SK-N-SH (cell line): ENCODE data around the gene MTTP.

Source experiments
- EP300 ChIP-seq, 2 experiments: IDR thresholded peaks; 2 replicates each; pipeline versions ENCODE4 v1.4.0 to v1.6.1; 2012; ENCODE audit warnings: borderline replicate concordance in 1 of 2, low read depth in 1 of 2, low read length in 1 of 2
- EZH2phosphoT487 ChIP-seq: fragments of 200-600 bp; sonication (generic); IDR thresholded peaks from 2 replicates; pipeline ENCODE4 v1.6.1; 2017; ENCODE audit warnings: low read depth, mixed run types, mild to moderate bottlenecking, antibody characterized with exemption, moderate library complexity, borderline replicate concordance
- FOXM1 ChIP-seq: IDR thresholded peaks from 2 replicates; pipeline ENCODE4 v1.4.0; 2012; ENCODE audit warnings: low read depth, mild to moderate bottlenecking
- GABPA ChIP-seq: IDR thresholded peaks from 2 replicates; pipeline ENCODE4 v1.4.0; 2012; ENCODE audit warnings: low read depth, mild to moderate bottlenecking
- NFIC ChIP-seq: IDR thresholded peaks from 2 replicates; pipeline ENCODE4 v1.4.0; 2012; ENCODE audit warnings: borderline replicate concordance
- NRF1 ChIP-seq: IDR thresholded peaks from 2 replicates; pipeline ENCODE4 v1.6.1; 2012; ENCODE audit warnings: low read depth, mild to moderate bottlenecking, low read length
- POLR2AphosphoS5 ChIP-seq: IDR thresholded peaks from 2 replicates; pipeline ENCODE4 v1.6.1; 2012; ENCODE audit warnings: low read depth, low read length
- RAD21 ChIP-seq: IDR thresholded peaks from 2 replicates; pipeline ENCODE4 v1.6.1; 2012; ENCODE audit warnings: mild to moderate bottlenecking, low read length
- RFX5 ChIP-seq: IDR thresholded peaks from 2 replicates; pipeline ENCODE4 v1.6.1; 2012; ENCODE audit warnings: mild to moderate bottlenecking, improper control_type of control experiment, low read length
- SIN3A ChIP-seq: IDR thresholded peaks from 2 replicates; pipeline ENCODE4 v1.6.1; 2012; ENCODE audit warnings: low read depth, mild to moderate bottlenecking, low read length, moderate library complexity, borderline replicate concordance
- SMC3 ChIP-seq: IDR thresholded peaks from 2 replicates; pipeline ENCODE4 v1.6.1; 2012; ENCODE audit warnings: low read depth, low read length, improper control_type of control experiment
- TAF1 ChIP-seq: IDR thresholded peaks from 2 replicates; pipeline ENCODE4 v1.6.1; 2012; ENCODE audit warnings: low read depth, mild to moderate bottlenecking, low read length, moderate library complexity, borderline replicate concordance
- TF ChIP-seq, protein P1 (sequence below): IDR thresholded peaks from 2 replicates; pipeline ENCODE4 v1.4.0; 2012; ENCODE audit warnings: low read depth
- TF ChIP-seq, protein P2 (sequence below): fragments of 200-600 bp; sonication (generic); IDR thresholded peaks from 2 replicates; pipeline ENCODE4 v1.6.1; 2017; ENCODE audit warnings: antibody characterized with exemption, mild to moderate bottlenecking, moderate library complexity

DNA sequence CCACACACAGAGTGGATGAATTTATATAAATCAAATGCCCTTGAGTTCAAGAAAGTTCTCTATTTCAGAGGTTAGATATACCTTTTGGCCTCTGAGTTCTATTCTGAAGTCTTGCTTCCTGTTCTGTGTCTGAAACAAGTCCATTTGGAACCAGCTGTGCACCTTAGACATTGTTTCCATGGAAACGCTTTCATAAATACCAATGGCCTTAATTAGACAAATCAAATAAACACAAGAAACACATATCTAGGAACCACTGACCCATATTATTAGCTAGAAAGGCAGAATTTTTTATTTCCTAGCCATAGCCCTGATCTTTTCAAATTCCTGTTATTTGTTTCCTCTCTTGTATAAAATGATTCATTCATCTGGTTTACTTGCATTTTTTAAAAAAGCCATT is 91.4 kb downstream of the MTTP start:
- TF ChIP-seq FOXM1 (no peak), SIN3A (no peak), POLR2AphosphoS5 (no peak), TAF1 (no peak), EZH2phosphoT487 (no peak), GABPA (no peak), RFX5 (no peak), NRF1 (no peak), EP300 (IDR thresholded peaks at IDR 0.05; ENCODE audit: borderline replicate concordance in 1 of 2, low read depth in 1 of 2, low read length in 1 of 2) (no peak), SMC3 (no peak), NFIC (no peak), RAD21 (no peak)
- TF ChIP-seq, protein P1, sequence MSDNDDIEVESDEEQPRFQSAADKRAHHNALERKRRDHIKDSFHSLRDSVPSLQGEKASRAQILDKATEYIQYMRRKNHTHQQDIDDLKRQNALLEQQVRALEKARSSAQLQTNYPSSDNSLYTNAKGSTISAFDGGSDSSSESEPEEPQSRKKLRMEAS: no peak
- TF ChIP-seq, protein P2, sequence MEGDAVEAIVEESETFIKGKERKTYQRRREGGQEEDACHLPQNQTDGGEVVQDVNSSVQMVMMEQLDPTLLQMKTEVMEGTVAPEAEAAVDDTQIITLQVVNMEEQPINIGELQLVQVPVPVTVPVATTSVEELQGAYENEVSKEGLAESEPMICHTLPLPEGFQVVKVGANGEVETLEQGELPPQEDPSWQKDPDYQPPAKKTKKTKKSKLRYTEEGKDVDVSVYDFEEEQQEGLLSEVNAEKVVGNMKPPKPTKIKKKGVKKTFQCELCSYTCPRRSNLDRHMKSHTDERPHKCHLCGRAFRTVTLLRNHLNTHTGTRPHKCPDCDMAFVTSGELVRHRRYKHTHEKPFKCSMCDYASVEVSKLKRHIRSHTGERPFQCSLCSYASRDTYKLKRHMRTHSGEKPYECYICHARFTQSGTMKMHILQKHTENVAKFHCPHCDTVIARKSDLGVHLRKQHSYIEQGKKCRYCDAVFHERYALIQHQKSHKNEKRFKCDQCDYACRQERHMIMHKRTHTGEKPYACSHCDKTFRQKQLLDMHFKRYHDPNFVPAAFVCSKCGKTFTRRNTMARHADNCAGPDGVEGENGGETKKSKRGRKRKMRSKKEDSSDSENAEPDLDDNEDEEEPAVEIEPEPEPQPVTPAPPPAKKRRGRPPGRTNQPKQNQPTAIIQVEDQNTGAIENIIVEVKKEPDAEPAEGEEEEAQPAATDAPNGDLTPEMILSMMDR: no peak
